Activated CD4-positive, alpha-beta T cell treated with anti-CD3 and anti-CD28 coated beads, Interleukin-2, Interleukin-6, amounts not matched to agents 100 ng/mL and 50 ng/mL, durations not matched to agents 16 hours and 8 hours (primary cell): ENCODE measurements around the gene PRKG1.
"Not testable (repeated sequence)": the region's sequence is repeated elsewhere in the genome, so short reads cannot be mapped to it uniquely, and the experiment has no call there.

Experiments
- DNase-seq: peaks from one replicate; pipeline ENCODE4 v3.0.0-alpha.2; 2020

Gene PRKG1

DNA sequence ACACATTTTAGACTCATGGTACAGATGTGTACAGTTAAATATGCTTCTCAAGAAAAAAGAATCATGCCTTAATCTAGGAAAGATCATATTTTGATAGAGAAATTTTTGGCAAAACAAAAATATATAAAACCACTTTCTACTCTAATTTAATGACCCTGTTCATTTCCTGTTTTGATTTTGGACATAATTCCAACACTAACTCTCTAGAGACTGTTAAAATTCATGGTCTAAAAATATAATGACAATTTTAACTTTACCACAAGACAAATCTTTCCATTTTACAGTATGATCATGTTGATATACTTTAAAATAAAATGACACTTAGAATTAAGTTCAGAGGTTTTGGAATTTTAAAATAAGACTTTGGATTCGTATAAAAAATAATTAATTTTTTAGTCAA, 45.2 kb downstream of the PRKG1 start:
- no peak for DNase-seq

DNA sequence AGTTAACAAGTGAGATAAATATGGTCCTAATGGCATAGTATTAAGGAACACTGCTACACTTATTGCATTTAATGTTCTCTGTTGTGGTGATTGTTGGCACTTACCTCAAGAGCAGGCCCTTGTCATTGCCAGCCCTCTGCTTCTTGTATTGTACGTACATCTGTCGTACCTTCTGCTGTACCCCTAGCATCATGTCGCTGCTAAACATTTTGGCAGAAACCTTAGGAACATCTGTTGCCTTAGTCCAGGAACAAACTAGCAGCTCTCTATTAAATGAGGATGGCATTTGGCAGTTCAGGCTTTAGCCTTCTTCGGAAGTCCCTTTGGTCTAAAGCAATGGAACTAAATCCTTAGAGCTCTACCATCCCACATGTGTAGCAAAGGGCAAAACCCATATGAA, 47.6 kb downstream of the PRKG1 start:
- no peak for DNase-seq

GRCh38 chr10:51124852-51125251, 50.6 kb downstream of the PRKG1 start:
- no peak for DNase-seq

- DNase-seq, result no peak
These were observed 51.2 kb downstream of the PRKG1 start for GRCh38 chr10:51125518-51125917.

GRCh38 chr10:51129946-51130544, 55.8 kb downstream of the PRKG1 start:
- DNase-seq, result no peak

- no peak for DNase-seq
These were observed 63.7 kb downstream of the PRKG1 start for GRCh38 chr10:51137756-51138529.

DNA sequence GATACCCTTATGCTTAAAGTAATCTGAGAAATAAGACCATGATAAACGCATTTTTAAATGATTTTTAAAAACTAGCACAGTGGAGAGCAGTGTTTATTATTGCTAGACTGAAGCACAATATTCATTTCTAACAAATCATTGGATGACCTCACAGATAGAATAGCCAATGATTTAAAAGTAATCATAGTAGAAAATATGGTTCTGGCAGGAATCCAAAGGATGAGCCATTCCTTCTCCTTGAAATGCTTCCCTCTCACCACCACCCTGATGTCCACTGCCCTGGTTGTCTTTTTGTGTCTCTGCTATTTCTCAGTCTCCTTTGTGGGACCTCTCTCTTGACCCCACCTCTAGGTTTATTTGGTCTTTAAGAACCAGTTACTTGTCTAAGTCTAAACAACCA, 64.9 kb downstream of the PRKG1 start:
- no peak for DNase-seq

GRCh38 chr10:51141010-51141409, 66.7 kb downstream of the PRKG1 start:
- DNase-seq, result no peak

DNA sequence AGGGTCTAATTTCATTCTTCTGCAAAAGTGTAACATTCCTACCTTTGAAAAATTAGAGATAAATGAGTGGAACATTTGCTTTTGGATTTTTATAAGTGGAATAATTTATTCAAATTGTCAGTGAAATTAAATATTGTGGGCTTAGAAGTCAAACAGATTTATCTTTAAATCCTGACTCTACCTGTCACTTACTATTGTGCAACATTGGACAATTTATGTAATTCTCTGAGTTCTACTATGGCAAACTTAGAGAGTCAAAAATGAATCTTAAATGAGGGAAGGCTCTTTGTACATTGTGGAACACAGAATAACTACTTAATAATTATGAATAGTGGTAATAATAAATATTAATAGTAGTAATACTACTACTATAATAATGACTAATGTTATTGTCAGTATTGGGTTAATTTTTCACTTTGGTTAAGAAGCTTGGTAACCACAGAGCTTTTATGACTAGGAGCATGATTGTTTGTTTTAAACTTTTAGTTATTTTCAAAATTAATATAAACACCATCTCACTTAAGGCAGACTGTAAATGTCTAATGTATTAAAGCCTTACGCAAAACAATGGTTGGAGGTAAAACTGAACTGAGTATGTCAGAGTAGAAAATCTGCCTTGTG, 70.0 kb downstream of the PRKG1 start:
- no peak for DNase-seq

DNA sequence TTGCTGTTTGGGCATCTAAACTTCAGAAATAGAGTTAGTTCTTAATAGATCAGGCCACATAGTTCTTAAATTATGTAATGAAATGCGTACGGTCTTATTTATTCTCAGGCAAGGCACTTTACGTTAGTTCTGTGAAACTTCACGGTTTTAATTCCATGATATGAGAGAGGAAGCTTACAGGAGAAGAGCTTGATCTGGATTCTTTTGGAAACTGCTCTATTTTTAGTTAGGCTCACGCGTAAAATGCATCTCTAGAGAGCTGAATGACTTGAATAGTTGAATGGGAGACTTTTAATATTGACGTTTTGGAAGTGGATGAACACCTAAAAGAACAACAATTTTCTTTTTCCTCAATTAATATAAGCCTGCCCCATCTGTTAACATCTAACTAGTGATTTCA, 71.1 kb downstream of the PRKG1 start:
- DNase-seq, result no peak

GRCh38 chr10:51147644-51148399, 73.5 kb downstream of the PRKG1 start:
- DNase-seq, result no peak

DNA sequence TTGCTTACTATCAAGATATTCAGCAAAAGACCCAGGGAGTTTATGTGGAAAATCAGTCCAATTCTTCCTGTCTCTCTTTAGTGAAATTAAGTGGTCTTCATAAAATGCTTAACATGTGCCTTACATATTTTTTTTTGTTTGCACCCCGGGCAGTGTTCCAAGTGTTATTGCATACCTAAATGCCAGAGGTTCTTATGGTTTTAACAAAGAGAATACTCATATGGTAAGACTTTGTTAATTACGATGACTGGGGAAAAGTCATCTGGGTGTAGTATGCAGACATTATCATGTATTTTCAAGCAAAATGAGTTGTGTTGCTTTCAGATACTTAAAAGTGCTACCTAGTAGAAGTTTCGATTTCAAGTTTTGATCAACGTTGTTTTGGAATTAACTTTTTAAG, 82.6 kb downstream of the PRKG1 start:
- DNase-seq, result no peak

GRCh38 chr10:51158832-51159231, 84.5 kb downstream of the PRKG1 start:
- no peak for DNase-seq

DNA sequence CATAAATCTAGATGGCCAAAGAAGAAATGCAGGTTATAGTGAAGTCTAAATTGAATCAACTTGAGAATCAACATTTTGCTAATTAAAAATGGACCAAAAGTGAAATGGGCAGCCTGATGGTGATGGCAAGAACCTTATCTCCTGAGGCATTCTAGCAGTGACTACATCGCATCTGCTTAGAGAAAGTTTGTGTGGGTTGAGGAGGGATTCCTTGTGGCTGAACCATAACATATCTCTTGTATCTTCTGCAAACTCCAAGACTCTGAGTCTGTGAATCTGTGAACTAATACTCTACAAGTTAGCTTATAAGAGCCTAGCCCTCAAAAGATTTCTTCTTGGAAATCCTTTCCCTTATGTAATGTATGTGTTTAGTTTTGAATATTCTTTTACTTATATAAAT, 85.6 kb downstream of the PRKG1 start:
- DNase-seq, result no peak

DNA sequence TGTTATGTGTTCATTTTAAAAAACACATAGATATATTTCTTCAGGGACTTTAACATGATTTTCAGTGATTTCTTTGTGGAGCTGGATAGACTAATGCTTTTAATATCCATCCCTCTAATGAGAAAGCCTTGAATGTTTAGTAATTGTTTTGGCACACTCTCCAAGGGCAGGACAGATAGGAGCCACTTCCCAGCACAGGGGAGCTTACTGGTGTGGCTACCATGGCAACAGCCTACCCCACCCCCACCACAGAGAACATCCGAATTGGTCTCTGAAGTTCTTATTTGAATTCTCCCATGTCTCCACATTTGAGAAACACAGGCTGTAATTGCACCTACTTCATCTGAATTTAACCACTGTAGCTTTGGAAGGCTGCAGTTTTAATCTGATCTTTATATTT, 87.7 kb downstream of the PRKG1 start:
- no peak for DNase-seq

DNA sequence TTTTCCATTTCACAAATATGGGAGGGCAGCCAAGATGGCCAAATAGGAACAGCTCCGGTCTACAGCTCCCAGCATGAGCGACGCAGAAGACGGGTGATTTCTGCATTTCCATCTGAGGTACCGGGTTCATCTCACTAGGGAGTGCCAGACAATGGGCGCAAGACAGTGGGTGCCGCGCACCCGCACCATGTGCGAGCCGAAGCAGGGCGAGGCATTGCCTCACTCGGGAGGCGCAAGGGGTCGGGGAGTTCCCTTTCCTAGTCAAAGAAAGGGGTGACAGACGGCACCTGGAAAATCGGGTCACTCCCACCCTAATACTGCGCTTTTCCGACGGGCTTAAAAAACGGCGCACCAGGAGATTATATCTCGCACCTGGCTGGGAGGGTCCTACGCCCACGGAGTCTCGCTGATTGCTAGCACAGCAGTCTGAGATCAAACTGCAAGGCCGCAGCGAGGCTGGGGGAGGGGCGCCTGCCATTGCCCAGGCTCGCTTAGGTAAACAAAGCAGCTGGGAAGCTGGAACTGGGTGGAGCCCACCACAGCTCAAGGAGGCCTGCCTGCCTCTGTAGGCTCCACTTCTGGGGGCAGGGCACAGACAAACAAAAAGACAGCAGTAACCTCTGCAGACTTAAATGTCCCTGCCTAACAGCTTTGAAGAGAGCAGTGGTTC, 89.2 kb downstream of the PRKG1 start:
- not testable (repeated sequence) for DNase-seq

GRCh38 chr10:51168086-51168815, 94.0 kb downstream of the PRKG1 start:
- no peak for DNase-seq

DNA sequence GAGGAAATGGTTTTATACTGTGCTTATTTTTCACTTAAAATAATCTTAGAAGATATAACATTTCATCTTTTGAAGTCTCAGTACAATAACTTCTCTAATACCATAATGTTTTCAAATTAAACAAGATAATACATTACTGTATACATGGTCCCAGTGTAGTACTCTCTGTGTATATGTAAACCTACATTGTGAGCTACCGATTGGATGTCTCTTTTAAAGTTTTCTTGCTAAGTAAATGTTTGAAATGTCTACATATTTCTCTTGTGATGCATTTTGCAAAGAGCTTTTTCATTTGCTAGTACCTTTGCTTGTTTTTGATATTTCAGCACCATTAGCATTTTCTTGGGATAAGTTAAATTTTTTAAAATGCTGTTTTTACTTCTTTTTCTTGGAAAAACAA, 94.8 kb downstream of the PRKG1 start:
- no peak for DNase-seq

- DNase-seq, result no peak
These were observed 96.4 kb downstream of the PRKG1 start for GRCh38 chr10:51170518-51171245.

- DNase-seq, result no peak
These were observed 97.7 kb downstream of the PRKG1 start for GRCh38 chr10:51171946-51172345.

DNA sequence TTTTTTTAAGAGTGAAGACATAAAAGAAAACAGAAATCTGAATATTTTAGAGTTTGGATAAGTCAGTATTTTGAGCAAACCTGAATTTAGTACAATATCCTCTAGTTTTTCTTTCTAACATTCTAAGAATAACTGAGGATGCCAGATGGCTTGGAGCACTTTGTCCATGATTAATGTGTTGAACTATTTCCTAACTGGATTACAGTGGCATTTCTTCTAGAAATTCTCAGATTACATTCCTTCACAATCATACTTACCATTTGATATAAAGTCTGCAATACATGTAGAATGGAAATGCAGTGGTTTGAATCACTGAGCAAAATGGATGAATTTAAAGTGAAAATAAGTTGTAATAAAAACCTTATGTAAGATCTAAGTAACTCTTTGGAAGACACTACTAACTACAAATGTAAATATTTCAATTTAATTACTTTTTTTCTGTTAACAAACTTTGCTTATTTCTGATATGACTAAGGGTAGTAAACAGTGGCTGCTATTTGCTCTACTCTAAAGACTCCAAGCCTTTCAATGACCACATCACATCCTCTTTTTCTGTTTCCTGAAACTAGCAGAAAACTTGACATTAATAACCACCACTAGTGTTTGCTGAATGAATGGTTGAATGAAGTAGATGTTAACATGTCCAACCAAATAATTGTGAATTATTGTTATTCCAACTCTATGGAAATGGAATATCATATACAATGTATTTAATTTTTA, 102.8 kb downstream of the PRKG1 start:
- no peak for DNase-seq
